ENCODE results near the gene CAPZB.

GRCh38 chr1:19528438-19528837 is 43.1 kb upstream of the CAPZB start:
- TF ChIP-seq FOXM1 (IDR thresholded peaks at IDR 0.05; ENCODE audit: low read depth) (no peak), CTCF (IDR thresholded peaks at IDR 0.05) (no peak)

All from SK-N-SH (cell line).